Measurements from ENCODE around the gene ITM2B. TPM values are rescaled to one million over a fixed set of nuclear protein-coding genes. Genes with fewer than 3 reads are reported as not detected.
"Not testable (repeated sequence)": the region's sequence is repeated elsewhere in the genome, so short reads cannot be mapped to it uniquely, and the experiment has no call there.

The ITM2B gene
- total RNA-seq, 1 experiment from 2014 or later, result 224 TPM

DNA sequence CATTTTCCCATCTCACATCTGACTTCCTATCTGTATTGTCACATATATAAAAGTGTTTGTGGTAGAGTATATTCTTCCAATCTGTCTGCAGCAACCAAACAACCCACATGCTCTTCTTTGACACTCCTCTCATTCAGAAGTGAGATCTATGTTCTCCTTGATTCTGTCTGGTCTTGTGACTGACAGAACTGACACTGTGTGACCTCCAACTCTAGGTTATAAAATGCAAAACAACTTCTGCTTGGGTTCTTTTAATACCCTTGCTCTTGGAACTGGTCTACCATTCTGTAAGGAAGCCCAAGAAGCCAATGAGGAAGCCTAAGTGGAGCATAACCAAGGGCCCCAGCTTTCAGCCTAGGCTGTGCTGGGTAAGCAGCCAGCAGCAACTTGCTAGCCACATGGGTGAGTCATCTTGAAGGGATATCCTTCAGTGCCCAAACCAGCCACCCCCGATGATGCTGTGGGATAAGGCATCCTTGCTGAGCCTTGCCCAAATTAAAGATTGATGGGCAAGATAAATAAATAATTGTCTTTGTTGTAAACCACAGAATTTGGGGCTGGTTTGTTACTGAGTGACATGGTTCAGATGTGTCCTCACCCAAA lies 18.4 kb upstream of the ITM2B start:
- POLR2A ChIA-PET, result no interaction called here
- DNase-seq, result no peak
- Histone ChIP-seq H3K9me3 (no peaks in the 10 kb centered on the region; the same call in 1 of the 2 replicates), H3K4me1 (no peaks in the 10 kb centered on the region), H3K4me3 (ENCODE audit: low read depth, low read length) (no peak overlapping the region), H3K27me3 (replicated peaks; ENCODE audit: control insufficient read depth, insufficient read depth, low read length) (no peaks in the 10 kb centered on the region), H3K36me3 (ENCODE audit: control insufficient read depth, insufficient read depth, low read length) (no peaks in the 10 kb centered on the region)
- H3K4me3 Mint-ChIP-seq (ENCODE audit: unreplicated experiment), result no peak overlapping the region
- CTCF ChIA-PET, result no interaction called here
- TF ChIP-seq, protein P1, sequence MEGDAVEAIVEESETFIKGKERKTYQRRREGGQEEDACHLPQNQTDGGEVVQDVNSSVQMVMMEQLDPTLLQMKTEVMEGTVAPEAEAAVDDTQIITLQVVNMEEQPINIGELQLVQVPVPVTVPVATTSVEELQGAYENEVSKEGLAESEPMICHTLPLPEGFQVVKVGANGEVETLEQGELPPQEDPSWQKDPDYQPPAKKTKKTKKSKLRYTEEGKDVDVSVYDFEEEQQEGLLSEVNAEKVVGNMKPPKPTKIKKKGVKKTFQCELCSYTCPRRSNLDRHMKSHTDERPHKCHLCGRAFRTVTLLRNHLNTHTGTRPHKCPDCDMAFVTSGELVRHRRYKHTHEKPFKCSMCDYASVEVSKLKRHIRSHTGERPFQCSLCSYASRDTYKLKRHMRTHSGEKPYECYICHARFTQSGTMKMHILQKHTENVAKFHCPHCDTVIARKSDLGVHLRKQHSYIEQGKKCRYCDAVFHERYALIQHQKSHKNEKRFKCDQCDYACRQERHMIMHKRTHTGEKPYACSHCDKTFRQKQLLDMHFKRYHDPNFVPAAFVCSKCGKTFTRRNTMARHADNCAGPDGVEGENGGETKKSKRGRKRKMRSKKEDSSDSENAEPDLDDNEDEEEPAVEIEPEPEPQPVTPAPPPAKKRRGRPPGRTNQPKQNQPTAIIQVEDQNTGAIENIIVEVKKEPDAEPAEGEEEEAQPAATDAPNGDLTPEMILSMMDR (IDR thresholded peaks at IDR 0.05; ENCODE audit: insufficient read depth in 1 of 2, low read depth in 1 of 2, low read length in 1 of 2, severe bottlenecking in 1 of 2, unreplicated experiment in 1 of 2), result no peak
- H3K9me3 Mint-ChIP-seq (ENCODE audit: unreplicated experiment), result peaks cover 10% of the 10 kb centered on the region
- intact Hi-C loops (cut with micrococcal nuclease; ENCODE audit: unreplicated experiment), result no loop called here
- H3K36me3 Mint-ChIP-seq (ENCODE audit: insufficient read depth, unreplicated experiment), result no peaks in the 10 kb centered on the region
- no peaks in the 10 kb centered on the region for H3K27me3 Mint-ChIP-seq (ENCODE audit: insufficient read depth, unreplicated experiment)
- BruUV-seq (replicated peaks), result no TSS peak
- H3K27ac Mint-ChIP-seq (ENCODE audit: unreplicated experiment), result no peak overlapping the region
- H3K4me1 Mint-ChIP-seq (ENCODE audit: low read depth, unreplicated experiment), result no peaks in the 10 kb centered on the region

DNA sequence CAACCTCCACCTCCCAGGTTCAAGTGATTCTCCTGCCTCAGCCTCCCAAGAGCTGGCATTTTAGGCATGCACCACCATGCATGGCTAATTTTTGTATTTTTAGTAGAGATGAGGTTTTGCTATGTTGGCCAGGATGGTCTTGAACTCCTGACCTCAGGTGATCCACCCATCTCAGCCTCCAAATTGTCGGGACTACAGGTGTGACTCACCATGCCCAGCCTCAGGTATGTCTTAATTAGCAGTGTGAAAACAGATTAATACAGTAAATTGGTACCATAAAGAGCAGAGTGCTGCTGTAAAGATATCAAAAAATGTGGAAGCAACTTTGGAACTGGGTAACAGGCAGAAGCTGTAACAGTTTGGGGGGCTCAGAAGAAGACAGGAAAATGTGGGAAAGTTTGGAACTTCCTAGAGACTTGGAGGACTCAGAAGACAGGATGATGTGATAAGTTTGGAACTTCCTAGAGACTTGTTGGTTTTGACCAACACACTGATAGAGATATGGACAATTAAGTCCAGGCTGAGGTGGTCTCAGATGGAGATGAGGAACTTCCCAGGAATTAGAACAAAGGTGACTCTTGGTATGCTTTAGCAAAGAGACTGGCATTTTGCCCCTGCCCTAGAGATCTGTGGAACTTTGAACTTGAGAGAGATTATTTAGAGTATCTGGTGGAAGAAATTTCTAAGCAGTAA lies 17.3 kb upstream of the ITM2B start:
- H3K9me3 ChIP-seq; H3K9me3 Mint-ChIP-seq (ENCODE audit: unreplicated experiment); H3K36me3 ChIP-seq (ENCODE audit: control insufficient read depth, insufficient read depth, low read length); H3K4me1 Mint-ChIP-seq (ENCODE audit: low read depth, unreplicated experiment); H3K27ac Mint-ChIP-seq (ENCODE audit: unreplicated experiment); POLR2A ChIA-PET; intact Hi-C loops (cut with micrococcal nuclease; ENCODE audit: unreplicated experiment); H3K4me3 ChIP-seq (ENCODE audit: low read depth, low read length); H3K27me3 ChIP-seq (replicated peaks; ENCODE audit: control insufficient read depth, insufficient read depth, low read length); CTCF ChIA-PET; H3K4me1 ChIP-seq; BruUV-seq (replicated peaks); H3K36me3 Mint-ChIP-seq (ENCODE audit: insufficient read depth, unreplicated experiment); DNase-seq; H3K27me3 Mint-ChIP-seq (ENCODE audit: insufficient read depth, unreplicated experiment); H3K4me3 Mint-ChIP-seq (ENCODE audit: unreplicated experiment): not testable (repeated sequence)

DNA sequence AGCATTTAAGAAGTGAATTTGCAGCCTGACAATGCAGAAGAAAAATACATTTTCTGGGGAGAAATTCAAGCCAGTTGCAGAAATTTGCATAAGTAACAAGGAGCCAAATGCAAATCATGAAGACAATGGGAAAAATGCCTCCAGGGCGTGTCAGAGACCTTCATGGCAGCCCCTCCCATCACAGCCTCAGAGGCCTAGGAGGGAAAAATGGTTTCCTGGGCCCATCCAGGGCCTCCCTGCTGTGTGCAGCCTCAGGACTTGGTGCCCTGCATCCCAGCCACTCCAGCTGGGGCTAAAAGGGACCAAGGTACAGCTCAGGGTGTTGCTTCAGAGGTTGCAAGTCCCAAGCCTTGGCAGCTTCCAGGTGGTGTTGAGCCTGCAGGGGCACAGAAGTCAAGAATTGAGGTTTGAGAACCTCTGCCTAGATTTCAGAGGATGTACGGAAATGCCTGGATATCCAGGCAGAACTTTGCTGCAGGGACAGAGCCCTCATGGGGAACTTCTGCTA lies 16.7 kb upstream of the ITM2B start:
- H3K4me3 ChIP-seq (ENCODE audit: low read depth, low read length), result no peak overlapping the region
- intact Hi-C loops (cut with micrococcal nuclease; ENCODE audit: unreplicated experiment), result no loop called here
- H3K27me3 Mint-ChIP-seq (ENCODE audit: insufficient read depth, unreplicated experiment), result no peaks in the 10 kb centered on the region
- no peaks in the 10 kb centered on the region for H3K4me1 Mint-ChIP-seq (ENCODE audit: low read depth, unreplicated experiment)
- H3K27ac Mint-ChIP-seq (ENCODE audit: unreplicated experiment), result no peak overlapping the region
- no peaks in the 10 kb centered on the region for H3K36me3 ChIP-seq (ENCODE audit: control insufficient read depth, insufficient read depth, low read length)
- H3K27me3 ChIP-seq (replicated peaks; ENCODE audit: control insufficient read depth, insufficient read depth, low read length), result no peaks in the 10 kb centered on the region
- no peak overlapping the region for H3K4me3 Mint-ChIP-seq (ENCODE audit: unreplicated experiment)
- POLR2A ChIA-PET, result no interaction called here
- TF ChIP-seq, protein P1 (IDR thresholded peaks at IDR 0.05; ENCODE audit: insufficient read depth in 1 of 2, low read depth in 1 of 2, low read length in 1 of 2, severe bottlenecking in 1 of 2, unreplicated experiment in 1 of 2), result no peak
- no peaks in the 10 kb centered on the region for H3K4me1 ChIP-seq
- H3K9me3 ChIP-seq, result no peaks in the 10 kb centered on the region; the same call in 1 of the 2 replicates
- CTCF ChIA-PET, result no interaction called here
- BruUV-seq (replicated peaks), result no TSS peak
- DNase-seq, result no peak
- H3K36me3 Mint-ChIP-seq (ENCODE audit: insufficient read depth, unreplicated experiment), result no peaks in the 10 kb centered on the region
- peaks cover 10% of the 10 kb centered on the region for H3K9me3 Mint-ChIP-seq (ENCODE audit: unreplicated experiment)

Data from Caco-2 (cell line).